MM.1S (cell line): Measurements from ENCODE around the gene SCYGR1.

ENCODE experiments used
- CTCF ChIP-seq: fragments of 300-600 bp; sonication (generic); IDR thresholded peaks from 2 replicates; pipeline ENCODE4 v1.5.1; 2016; ENCODE audit warnings: antibody characterized with exemption, low read length, mixed read lengths
- EZH2 ChIP-seq: fragments of 300-600 bp; sonication (generic); optimal IDR thresholded peaks from 2 replicates; pipeline ENCODE3; 2017; ENCODE audit warnings: low read depth, mild to moderate bottlenecking, antibody characterized with exemption, low read length, mixed read lengths

GRCh38 chr2:227402321-227402720, 14.6 kb upstream of the SCYGR1 start:
- no peak for TF ChIP-seq CTCF
- no peak for TF ChIP-seq EZH2
